HG03108 (cell line): ENCODE measurements around the gene INHBA.

Experiments
- ATAC-seq: cut with Tn5 transposase; IDR thresholded peaks from one replicate; pipeline ENCODE4 v1.9.1; 2021; ENCODE audit warnings: moderate library complexity; ENCODE audit not compliant: unreplicated experiment

The INHBA gene

DNA sequence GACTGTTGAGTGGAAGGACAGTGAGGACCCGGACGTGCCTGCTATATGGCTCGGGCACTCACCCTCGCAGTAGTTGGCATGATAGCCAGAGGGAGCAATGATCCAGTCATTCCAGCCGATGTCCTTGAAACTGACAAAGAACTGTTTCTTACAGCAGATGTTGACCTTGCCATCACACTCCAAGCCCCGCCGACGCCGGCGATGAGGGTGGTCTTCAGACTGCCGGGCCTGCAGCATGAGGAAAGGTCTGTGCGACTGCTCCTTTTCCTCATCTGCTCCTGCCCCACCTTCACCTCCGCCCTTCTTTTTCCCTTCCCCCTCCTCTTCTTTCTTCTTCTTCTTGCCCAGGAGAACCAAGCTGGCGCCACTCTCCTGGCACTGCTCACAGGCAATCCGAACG lies 13.1 kb downstream of the INHBA start:
- ATAC-seq = no peak

DNA sequence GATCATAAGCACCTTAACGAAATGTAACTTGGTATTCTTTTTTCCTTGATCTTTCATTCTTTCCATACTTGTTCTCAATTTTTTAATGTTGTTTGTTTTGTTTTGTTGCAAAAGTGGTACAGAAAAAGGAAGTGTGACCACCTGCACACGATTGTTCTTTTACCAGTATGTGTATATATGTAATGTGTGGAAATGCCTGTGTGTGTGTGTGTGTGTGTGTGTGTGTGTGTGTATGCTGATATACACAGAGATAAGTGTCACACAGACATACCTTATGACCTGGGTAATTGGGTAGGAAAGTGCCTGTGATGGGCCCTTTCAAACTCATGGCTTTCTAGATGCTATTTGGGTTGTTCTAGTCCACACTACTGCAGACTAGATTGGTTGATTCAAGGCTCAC lies 14.0 kb downstream of the INHBA start:
- no peak for ATAC-seq

DNA sequence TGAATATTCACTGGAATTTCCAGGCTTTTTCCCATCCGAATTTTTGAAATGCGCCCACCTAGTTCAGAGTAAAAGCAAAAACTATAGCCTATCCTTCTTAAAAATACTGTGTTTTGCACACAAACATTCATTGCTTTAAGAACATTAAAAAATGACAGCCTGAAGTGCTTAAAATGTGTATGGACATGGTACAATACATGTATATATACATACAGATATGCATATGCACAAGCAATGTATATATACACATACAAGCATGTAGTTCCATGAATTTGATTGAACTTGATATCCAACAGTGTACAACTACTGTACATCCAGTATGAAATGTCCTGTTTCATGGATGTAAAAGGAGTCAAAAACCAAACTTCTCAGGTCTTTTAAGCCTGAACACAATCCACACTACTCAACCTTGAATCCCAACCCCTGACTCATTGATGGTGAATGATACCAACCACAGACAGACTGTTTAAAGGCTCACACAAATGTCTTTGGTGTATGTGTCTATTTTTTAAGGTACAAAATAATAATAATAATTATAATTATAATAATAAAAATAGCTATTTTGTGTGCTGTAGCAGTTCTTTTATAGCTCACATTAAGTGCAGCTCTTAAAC lies 14.8 kb downstream of the INHBA start:
- no peak for ATAC-seq

DNA sequence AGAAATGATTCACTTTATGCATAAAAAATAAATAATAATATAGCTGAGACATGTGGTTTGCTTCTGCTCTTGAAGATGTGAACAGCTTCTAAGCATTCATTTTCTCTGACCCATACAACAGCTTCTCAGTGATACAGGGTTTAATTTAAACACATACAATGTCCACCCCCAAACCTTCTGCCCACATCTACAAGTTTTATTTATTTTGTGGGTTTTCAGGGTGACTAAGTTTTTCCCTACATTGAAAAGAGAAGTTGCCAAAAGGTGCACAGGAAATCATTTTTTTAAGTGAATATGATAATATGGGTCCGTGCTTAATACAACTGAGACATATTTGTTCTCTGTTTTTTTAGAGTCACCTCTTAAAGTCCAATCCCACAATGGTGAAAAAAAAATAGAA lies 17.2 kb downstream of the INHBA start:
- no peak for ATAC-seq

DNA sequence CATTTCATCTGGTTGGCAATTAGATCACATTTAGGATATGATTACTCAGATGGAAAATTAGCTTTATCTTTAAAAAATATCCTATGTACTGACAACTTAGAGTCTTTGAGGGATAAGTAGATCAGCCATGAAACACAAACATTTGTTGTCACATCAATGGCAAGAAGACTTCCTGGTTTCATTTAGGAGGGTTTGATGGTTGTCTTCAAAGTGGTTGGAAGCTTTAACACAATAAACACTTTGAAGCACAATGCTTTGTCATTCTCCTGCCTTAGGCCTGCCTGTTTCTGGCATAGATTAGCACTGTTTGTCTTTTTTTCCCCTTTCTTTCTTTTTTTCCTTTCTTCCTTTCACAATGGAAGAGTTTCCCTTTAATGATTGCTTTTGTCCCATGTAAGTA lies 20.5 kb downstream of the INHBA start:
- ATAC-seq = no peak

DNA sequence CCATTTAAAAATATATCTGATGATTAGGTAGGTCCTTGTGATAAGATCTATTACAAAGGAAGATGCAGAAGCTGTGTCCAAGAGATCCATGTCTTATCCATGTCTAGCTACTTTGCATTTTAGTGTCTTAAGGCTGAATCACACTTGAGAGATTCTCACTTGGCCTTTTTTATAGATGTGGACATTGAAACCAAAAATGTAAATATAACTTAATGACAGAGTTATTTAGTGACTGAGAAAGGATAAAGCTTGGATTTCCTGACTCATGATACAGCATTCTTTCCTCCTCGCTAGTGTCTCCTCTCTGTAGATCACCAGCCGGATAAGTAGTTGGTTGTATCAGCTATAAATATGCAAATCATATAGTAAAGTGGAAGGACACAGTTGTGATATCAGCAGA lies 23.3 kb downstream of the INHBA start:
- no peak for ATAC-seq

DNA sequence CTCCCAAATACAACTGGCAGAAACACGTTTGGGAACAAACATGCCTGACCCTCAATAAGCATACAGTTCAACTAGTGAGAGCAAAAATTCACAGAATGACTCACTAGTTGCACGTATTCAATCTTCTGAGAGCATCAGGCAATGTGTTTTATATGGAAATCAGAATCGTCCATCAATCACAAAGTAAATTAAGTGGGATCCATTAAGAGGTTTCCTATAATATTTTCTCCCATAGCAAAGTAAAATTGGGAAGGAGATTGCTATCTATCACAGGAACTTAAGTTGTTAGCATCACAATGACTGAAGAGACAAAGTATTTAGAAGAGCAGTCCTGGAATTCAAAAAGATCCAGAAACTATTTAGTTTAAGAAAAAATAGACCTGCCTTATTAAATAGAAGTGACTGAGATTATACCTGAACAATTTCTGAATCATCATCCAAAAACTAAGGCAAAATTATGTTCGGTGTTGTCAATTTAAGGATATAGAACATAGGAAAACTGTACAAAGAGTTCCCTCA lies 28.3 kb downstream of the INHBA start:
- ATAC-seq = no peak

DNA sequence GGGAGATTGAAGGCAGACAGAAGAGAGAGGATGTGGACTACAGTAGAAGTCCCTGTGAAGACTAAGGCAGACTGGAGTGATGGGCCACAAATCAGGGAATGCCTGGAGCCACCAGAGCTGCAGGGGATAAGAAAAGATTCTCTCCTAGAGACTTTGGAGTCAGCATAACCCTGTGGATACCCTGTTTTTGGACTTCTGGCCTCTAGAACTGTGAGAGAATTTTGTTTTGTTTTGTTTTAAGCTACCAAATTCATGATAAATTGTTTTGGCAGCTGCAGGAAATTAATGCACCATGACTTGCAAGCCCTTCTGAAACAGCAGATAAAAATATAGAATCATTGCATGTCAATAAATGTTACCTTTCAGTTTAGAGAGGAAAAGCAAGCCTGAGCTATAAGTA lies 41.3 kb downstream of the INHBA start:
- no peak for ATAC-seq

DNA sequence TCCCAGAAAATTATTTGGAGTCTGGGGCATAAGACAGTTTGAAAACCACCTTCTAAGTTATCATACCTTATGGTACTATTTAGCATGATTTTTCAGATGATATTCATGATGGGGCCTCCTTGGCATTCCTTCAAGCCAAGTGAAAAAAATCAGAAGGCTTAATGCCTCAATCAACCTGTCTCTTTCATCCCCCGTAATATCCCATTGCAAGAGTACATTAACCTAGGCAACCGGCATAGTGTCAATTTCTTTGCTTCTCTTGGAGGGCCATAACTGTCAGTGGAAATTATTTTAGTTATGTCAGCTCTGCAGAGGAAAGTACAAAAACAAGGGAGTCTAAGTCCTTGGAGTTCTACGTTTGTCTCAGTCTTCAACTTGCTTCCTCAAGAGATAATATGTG lies 43.4 kb downstream of the INHBA start:
- ATAC-seq = no peak

DNA sequence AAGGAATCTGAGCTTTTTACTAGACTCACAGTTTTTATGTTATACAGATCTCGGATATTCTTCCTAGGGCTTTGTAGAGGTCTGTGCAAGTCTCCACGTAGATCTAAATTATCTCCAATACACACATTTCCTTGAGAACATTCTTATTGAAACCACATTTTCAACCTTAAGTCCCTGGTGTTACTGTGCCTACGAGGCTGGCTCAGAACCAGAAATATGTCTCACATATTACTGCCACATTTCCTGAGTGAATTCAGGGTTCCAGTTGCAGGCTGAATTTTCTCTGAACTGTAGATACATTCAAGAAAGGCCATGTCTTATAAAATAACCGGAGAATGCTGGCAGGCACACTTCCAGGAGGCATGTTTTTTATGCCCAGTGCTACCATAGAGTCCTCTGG lies 46.5 kb downstream of the INHBA start:
- ATAC-seq = no peak

DNA sequence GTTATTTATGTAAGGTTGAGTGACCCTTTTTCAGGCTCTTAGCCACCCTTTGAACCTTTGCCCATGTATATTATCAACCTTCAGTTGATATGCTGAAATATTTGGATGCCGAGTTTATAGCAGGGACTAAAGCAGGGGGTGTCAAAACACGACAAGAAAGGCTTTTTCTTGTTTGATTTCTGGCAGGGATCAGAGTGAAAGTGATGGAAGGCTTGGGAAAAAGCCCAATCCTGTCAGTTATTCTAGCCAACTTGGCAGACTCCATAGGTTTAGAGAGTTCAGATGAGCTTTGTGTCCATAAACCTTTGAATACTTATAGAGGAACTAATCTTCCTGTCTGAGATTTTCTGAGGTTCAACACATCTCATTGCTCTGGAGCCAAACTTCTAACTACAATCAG lies 47.5 kb downstream of the INHBA start:
- no peak for ATAC-seq

DNA sequence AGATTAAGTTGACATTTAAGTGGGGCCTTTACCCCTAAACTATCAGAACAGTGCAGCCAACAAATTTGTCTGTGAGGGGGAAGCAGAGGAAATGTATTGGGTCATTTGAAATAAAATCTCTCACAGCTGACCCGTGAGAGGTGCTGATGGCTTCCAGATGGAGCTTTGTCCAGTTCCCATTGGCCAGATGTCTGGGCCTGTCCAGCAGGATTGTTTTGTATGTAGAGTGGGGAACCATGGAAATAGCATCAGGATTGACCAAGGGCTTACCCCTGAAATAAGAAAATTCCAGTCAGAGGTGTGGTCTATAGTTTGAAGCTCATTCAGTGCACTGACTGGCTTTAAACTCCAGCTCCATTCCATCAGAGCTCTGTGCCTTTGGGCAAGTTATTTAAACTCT lies 50.6 kb downstream of the INHBA start:
- ATAC-seq = no peak

DNA sequence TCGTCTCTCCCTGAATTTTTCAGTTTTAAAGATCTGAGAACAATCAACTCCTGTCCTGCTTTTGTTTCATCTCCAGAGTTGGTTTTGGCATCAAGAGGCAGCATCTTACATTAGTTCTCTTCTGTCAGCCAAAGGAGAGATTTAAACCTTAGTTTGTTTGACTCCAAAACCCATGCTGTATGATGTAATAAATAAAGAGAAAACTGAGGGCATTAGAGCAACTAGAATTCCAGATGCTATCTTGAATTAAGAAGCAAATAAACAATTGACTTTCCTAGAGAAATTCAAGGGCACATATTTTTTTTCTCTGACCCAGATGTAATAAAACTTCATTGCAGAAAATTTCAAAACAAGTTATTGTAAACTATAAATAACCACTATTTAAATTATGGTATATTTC lies 54.4 kb downstream of the INHBA start:
- no peak for ATAC-seq

DNA sequence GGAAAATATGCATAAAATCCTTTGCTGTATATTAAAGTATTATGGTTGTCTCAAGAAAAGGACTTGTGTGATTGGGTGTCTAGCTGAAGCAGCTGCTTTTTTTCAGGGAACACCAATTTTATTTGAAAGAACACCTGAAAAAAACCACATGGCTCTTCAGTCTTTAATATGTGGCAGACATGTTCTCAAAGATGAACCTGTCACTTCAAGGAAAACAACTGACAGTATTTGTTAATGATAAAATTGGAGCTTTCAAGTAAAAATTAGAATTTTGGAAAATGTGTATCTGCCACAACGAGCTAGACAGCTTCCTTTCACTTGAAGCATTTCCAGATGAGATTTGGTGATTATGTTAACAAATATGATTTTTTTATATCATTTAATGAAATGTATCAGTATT lies 59.3 kb downstream of the INHBA start:
- ATAC-seq = no peak

DNA sequence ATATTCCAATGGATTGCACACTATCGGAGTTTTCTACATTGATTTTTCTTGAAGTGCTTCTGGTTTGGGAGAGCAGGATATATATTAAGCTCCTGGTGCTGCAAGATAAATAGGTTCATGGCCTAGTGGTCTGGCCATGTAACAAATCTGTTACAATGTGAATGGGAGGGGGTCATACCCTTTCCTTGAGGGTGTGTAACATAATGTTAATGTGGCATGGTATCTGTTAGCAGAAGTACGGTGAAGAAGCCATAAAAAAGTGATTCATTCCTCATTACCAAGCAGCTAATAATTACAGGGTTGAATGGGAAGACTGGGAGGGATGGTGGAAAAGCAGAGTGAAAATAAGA lies 61.2 kb downstream of the INHBA start:
- no peak for ATAC-seq

DNA sequence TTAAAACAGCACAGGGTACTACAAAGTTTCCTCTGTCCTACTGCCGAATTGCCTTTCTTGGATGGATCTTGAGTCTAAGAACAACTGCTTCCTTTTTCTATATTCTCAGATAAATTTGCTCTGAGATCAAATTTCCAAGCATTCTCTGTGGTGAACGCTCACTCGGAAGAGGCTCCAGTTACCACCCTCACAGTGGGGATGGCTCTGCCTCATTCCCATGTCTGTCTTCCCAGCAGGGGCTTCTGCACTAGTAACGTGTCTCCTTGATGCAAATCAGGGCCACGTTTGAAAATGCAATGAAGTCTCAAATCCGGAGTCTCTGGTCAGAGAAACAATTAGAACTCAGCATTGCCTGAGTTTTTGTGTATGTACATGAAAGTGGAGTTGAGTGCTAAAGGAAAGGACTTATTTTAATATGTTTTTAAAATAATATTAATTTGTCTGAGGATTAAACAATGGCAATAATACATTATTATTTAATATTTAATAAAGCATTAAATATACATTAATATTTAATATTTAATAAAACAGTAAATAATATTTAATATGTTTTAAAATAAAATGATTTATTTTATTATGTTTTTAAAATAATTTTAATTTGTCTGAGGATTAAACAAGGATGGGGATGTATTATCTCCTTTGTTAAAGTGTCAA lies 61.8 kb downstream of the INHBA start:
- no peak for ATAC-seq

DNA sequence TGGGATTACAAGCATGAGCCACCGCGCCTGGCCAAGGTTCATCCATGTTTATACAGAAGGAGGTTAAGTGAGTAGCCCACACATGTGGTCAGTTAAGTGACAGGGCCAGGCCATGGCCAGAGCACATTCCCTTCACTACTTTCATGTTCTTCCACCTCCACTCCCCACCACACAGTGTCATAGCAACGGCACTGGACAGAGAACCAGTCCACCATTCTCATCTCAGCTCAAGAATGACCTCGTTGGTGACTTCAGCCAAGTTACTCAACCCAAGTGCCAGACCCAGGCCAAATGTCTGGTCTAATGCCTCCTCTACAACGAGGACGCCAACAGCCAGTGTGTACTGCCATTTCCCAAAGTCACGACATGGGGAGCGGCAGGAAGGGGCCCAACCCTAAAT lies 62.4 kb downstream of the INHBA start:
- no peak for ATAC-seq

DNA sequence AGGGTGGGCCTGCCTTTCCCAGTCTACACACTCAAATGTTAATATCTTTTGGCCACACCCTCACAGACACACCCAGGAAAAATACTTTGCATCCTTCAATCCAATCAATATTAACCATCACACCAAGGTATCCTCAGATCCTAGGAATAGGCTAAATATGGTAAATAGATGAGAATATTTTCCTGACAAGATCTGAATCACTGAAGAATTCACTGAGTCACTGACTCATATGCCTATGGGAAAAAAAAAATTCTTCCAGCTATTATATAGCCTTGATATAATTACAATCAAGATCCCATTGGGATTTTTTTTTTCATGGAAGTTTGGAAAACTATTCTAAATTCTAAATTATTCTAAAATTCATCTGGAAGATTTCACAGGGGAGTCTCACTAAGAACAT lies 65.8 kb downstream of the INHBA start:
- no peak for ATAC-seq
